ENCODE measurements around the gene NGDN. TPM values are rescaled to one million over a fixed set of nuclear protein-coding genes. Genes with fewer than 3 reads are reported as not detected.

NGDN gene
- total and polyA plus RNA-seq, 4 donors = 18.2 to 26.9 (median 22.9) TPM

- Histone ChIP-seq H3K4me3 (ENCODE audit: low read depth in 1 of 3, low read length in 3 of 3) (no peak overlapping the region), H3K36me3 (ENCODE audit: control insufficient read depth in 4 of 4, insufficient read depth in 3 of 4, low read depth in 1 of 4, low read length in 3 of 4) (no peaks in the 10 kb centered on the region), H3K9me3 (ENCODE audit: control insufficient read depth in 4 of 4, low read length in 3 of 4) (no peaks in the 10 kb centered on the region), H3K9ac (ENCODE audit: low read depth in 1 of 2, low read length in 2 of 2) (no peak overlapping the region), H3K4me1 (ENCODE audit: control insufficient read depth in 4 of 4, insufficient read depth in 4 of 4, low read length in 3 of 4) (no peaks in the 10 kb centered on the region), H3K27ac (ENCODE audit: low read depth in 1 of 2, low read length in 2 of 2) (no peak overlapping the region), H3K27me3 (ENCODE audit: control insufficient read depth in 4 of 4, insufficient read depth in 4 of 4, low read length in 3 of 4) (no peaks in the 10 kb centered on the region)
- 91% methylated on average over 25 of the region's 25 CpGs for WGBS
- no peak for DNase-seq (ENCODE audit: low spot score)
- no peak for TF ChIP-seq REST (IDR thresholded peaks at IDR 0.05)
Measured at GRCh38 chr14:23513005-23513817, 43.7 kb downstream of the NGDN start.

DNA sequence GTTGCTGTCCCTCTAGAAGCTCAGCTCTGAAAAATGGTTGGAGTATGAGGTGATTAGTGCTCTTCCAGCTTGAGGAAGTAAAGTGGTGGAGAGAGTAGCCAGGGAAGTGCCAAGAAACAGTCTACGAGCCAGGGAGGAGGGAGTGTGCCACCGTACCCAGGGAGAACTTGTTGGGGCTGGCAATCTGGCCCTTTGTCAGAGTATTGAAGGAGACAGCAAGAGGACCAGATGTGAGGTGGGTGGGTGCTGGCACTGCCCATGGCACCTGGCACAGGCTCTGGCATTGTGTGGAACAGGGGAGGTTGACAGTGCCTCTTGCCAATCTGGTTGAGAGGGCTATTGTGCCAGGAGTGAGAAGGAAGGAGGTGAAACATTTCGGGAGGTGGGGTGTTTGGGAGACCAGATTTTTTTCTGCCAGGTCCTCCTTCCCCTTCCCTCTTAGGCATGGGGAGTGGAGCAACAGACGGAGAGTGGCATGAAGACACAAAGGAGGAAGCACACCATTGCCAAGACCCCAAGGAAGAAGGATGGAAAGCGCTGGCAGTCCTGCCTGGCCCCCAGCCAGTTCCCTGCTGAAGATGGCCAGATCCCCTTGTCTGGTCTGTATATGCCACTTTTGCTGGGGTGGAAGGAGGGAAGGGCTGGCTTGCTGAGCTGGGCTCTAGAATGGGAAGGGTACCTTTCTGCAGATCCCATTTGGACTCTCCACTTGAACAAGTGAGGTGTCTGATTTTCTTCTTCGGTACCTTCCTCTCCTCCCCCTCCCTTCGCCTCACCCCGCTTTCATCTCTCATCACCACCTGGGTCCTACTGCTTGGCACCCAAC, 44.5 kb downstream of the NGDN start:
- no peaks in the 10 kb centered on the region for H3K4me1 ChIP-seq (ENCODE audit: control insufficient read depth in 4 of 4, insufficient read depth in 4 of 4, low read length in 3 of 4)
- WGBS = 91% methylated on average over 8 of the region's 8 CpGs
- DNase-seq (ENCODE audit: low spot score) = no peak
- no peak overlapping the region for H3K27ac ChIP-seq (ENCODE audit: low read depth in 1 of 2, low read length in 2 of 2)
- no peak for TF ChIP-seq FOXA2 (IDR thresholded peaks at IDR 0.05)
- no peak for TF ChIP-seq FOXA1 (IDR thresholded peaks at IDR 0.05)
- TF ChIP-seq SP1 (IDR thresholded peaks at IDR 0.05) = no peak
- no peak for TF ChIP-seq EGR1 (IDR thresholded peaks at IDR 0.05; ENCODE audit: low read depth in 2 of 2)
- TF ChIP-seq NR2F2 (IDR thresholded peaks at IDR 0.05) = no peak
- TF ChIP-seq RAD21 (IDR thresholded peaks at IDR 0.05) = no peak
- TF ChIP-seq, protein P1, sequence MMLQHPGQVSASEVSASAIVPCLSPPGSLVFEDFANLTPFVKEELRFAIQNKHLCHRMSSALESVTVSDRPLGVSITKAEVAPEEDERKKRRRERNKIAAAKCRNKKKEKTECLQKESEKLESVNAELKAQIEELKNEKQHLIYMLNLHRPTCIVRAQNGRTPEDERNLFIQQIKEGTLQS (IDR thresholded peaks at IDR 0.05) = no peak
- no peak for TF ChIP-seq GABPA (IDR thresholded peaks at IDR 0.05 in 1 of 2, conservative IDR thresholded peaks at IDR 0.05 in 1 of 2)
- TF ChIP-seq TAF1 (conservative IDR thresholded peaks at IDR 0.05) = no peak
- TF ChIP-seq HNF4A (conservative IDR thresholded peaks at IDR 0.05) = no peak
- no peak for TF ChIP-seq YY1 (IDR thresholded peaks at IDR 0.05)
- no peak for TF ChIP-seq RXRA (IDR thresholded peaks at IDR 0.05)
- TF ChIP-seq MAX (IDR thresholded peaks at IDR 0.05) = no peak
- TF ChIP-seq REST (IDR thresholded peaks at IDR 0.05) = no peak
- TF ChIP-seq JUND (IDR thresholded peaks at IDR 0.05) = no peak
- TF ChIP-seq, protein P2, sequence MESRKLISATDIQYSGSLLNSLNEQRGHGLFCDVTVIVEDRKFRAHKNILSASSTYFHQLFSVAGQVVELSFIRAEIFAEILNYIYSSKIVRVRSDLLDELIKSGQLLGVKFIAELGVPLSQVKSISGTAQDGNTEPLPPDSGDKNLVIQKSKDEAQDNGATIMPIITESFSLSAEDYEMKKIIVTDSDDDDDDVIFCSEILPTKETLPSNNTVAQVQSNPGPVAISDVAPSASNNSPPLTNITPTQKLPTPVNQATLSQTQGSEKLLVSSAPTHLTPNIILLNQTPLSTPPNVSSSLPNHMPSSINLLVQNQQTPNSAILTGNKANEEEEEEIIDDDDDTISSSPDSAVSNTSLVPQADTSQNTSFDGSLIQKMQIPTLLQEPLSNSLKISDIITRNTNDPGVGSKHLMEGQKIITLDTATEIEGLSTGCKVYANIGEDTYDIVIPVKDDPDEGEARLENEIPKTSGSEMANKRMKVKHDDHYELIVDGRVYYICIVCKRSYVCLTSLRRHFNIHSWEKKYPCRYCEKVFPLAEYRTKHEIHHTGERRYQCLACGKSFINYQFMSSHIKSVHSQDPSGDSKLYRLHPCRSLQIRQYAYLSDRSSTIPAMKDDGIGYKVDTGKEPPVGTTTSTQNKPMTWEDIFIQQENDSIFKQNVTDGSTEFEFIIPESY (IDR thresholded peaks at IDR 0.05) = no peak
- no peak for TF ChIP-seq HNF4G (IDR thresholded peaks at IDR 0.05)
- H3K9me3 ChIP-seq (ENCODE audit: control insufficient read depth in 4 of 4, low read length in 3 of 4) = no peaks in the 10 kb centered on the region
- no peaks in the 10 kb centered on the region for H3K27me3 ChIP-seq (ENCODE audit: control insufficient read depth in 4 of 4, insufficient read depth in 4 of 4, low read length in 3 of 4)
- no peak overlapping the region for H3K4me3 ChIP-seq (ENCODE audit: low read depth in 1 of 3, low read length in 3 of 3)
- H3K36me3 ChIP-seq (ENCODE audit: control insufficient read depth in 4 of 4, insufficient read depth in 3 of 4, low read depth in 1 of 4, low read length in 3 of 4) = no peaks in the 10 kb centered on the region
- no peak overlapping the region for H3K9ac ChIP-seq (ENCODE audit: low read depth in 1 of 2, low read length in 2 of 2)

Data from liver (tissue), 9 donors.